SK-N-SH treated with all-trans-retinoic acid at 6 μM for 48 hours (cell line): ENCODE data around the gene CDH7.

Source experiments
- ARNTL ChIP-seq: fragments of 450-650 bp; formaldehyde crosslinking; IDR thresholded peaks from 2 replicates; pipeline ENCODE4 v1.5.0; 2020; ENCODE audit warnings: low read depth, mild to moderate bottlenecking, moderate library complexity, borderline replicate concordance
- BACH2 ChIP-seq: fragments of 250-450 bp; sonication (Bioruptor Pico); IDR thresholded peaks from 2 replicates; pipeline ENCODE4 v1.9.0; 2021; ENCODE audit warnings: mild to moderate bottlenecking, borderline replicate concordance
- CSDC2 ChIP-seq: fragments of 250-450 bp; sonication (Bioruptor Pico); IDR thresholded peaks from 2 replicates; pipeline ENCODE4 v1.5.0; 2020; ENCODE audit warnings: mild to moderate bottlenecking, moderate library complexity
- PATZ1 ChIP-seq: fragments of 250-450 bp; sonication (Bioruptor Pico); IDR thresholded peaks from 2 replicates; pipeline ENCODE4 v1.8.0; 2020; ENCODE audit warnings: mild to moderate bottlenecking, moderate library complexity, borderline replicate concordance
- PPARA ChIP-seq: fragments of 250-450 bp; sonication (Bioruptor Pico); IDR thresholded peaks from 2 replicates; pipeline ENCODE4 v1.5.0; 2020; ENCODE audit warnings: mild to moderate bottlenecking, borderline replicate concordance
- RARB ChIP-seq: fragments of 250-450 bp; sonication (Bioruptor Pico); IDR thresholded peaks from 2 replicates; pipeline ENCODE4 v1.8.0; 2021; ENCODE audit warnings: mild to moderate bottlenecking, moderate library complexity
- ZC3H10 ChIP-seq: fragments of 250-450 bp; sonication (Bioruptor Pico); IDR thresholded peaks from 2 replicates; pipeline ENCODE4 v1.5.1; 2021; ENCODE audit warnings: mild to moderate bottlenecking, moderate library complexity
- ZFP30 ChIP-seq: fragments of 450-650 bp; formaldehyde crosslinking; IDR thresholded peaks from 2 replicates; pipeline ENCODE4 v1.5.0; 2022; ENCODE audit warnings: mild to moderate bottlenecking, moderate library complexity
- ZNF565 ChIP-seq: fragments of 450-650 bp; formaldehyde crosslinking; conservative IDR thresholded peaks from 2 replicates; pipeline ENCODE4 v1.5.0; 2020; ENCODE audit warnings: low read depth, mild to moderate bottlenecking, moderate library complexity

- TF ChIP-seq ARNTL (CRISPR knock-in tag), result no peak
- no peak for TF ChIP-seq ZNF565 (CRISPR knock-in tag)
- TF ChIP-seq PATZ1 (CRISPR knock-in tag), result peak; percentile 73; the same call in 1 of the 2 replicates
- TF ChIP-seq PPARA (CRISPR knock-in tag), result no peak
- TF ChIP-seq BACH2, result no peak
- no peak for TF ChIP-seq RARB (CRISPR knock-in tag)
- TF ChIP-seq ZC3H10 (CRISPR knock-in tag), result no peak
- no peak for TF ChIP-seq CSDC2 (CRISPR knock-in tag)
- TF ChIP-seq ZFP30 (CRISPR knock-in tag), result no peak
Measured at GRCh38 chr18:65786474-65786873, 35.7 kb downstream of the CDH7 start.
